Left ventricle myocardium inferior (tissue), 1 donor: Measurements from ENCODE around the gene ATIC. TPM values are rescaled to one million over a fixed set of nuclear protein-coding genes. Genes with fewer than 3 reads are reported as not detected.
A peak's percentile ranks its signal among the peaks of the same experiment; 100 is the strongest.

Source experiments
- DNase-seq: peaks from one replicate; pipeline ENCODE4 v3.0.0-alpha.2; 2020
- H3K27ac ChIP-seq: fragments of 200-600 bp; replicated peaks from 2 replicates; pipeline ENCODE4 v1.8.0; 2021
- H3K27me3 ChIP-seq: fragments of 200-600 bp; 2 replicates; pipeline ENCODE4 v1.8.0; 2021; ENCODE audit warnings: low read depth
- H3K36me3 ChIP-seq: fragments of 200-600 bp; 2 replicates; pipeline ENCODE4 v1.8.0; 2021
- H3K4me1 ChIP-seq: fragments of 200-600 bp; 2 replicates; pipeline ENCODE4 v1.8.0; 2021
- H3K4me3 ChIP-seq: fragments of 200-600 bp; 2 replicates; pipeline ENCODE4 v1.8.0; 2021; ENCODE audit warnings: mild to moderate bottlenecking, moderate library complexity
- H3K9me3 ChIP-seq: fragments of 200-600 bp; replicated peaks from 2 replicates; pipeline ENCODE4 v1.8.0; 2021
- CTCF ChIP-seq: fragments of 200-600 bp; IDR thresholded peaks from 2 replicates; pipeline ENCODE4 v1.8.0; 2021; ENCODE audit warnings: antibody characterized with exemption, mild to moderate bottlenecking, borderline replicate concordance
- intact Hi-C: fragments of 100-400 bp; cut with micrococcal nuclease; formaldehyde crosslinking; loops from one replicate; pipeline ENCODE4 v1.11.0; 2022
- long read RNA-seq: library from polyadenylated mRNA; unstranded; transcript quantifications from one replicate; pipeline ENCODE4 v2.0.0, GENCODE V29; 2021
- total RNA-seq: library from RNA; stranded (reverse); fragmentation: NEBNext Ultra II Directional; extraction: Animal tissue kit (Norgen Biotek cat#: 25700); gene quantifications from one replicate; pipeline ENCODE4 v1.2.1, GENCODE V29; 2021
- donor health status: DM: no; HTN: yes; CAD: no; lungs with severe emphysema.

Gene ATIC
- total RNA-seq = 47.1 TPM
- long read RNA-seq, transcript ATIC-201 (16 exons, 2,213 nt) = major isoform, 42 of 76 reads
- long read RNA-seq, transcript ATIC-205 (15 exons, 2,275 nt) = minor isoform, 11 of 76 reads
- long read RNA-seq, transcript ATIC-207 (16 exons, 2,187 nt) = minor isoform, 5 of 76 reads
- long read RNA-seq, partial matches to known transcripts = 12 of 76 reads
- long read RNA-seq, other reads (novel, unspliced or antisense) = 6 of 76 reads

GRCh38 chr2:215311625-215312396 is at the start of gene ATIC:
Gene ATIC (plus strand): TSS chr2:215312059. CDS start chr2:215312143, 84 bp downstream.
- peak within 1 kb of the TSS; percentile 84 for H3K27ac ChIP-seq
- intact Hi-C loops = no loop called here
- peak; percentile 34 for TF ChIP-seq CTCF

GRCh38 chr2:215262303-215262702 is 49.6 kb upstream of the ATIC start:
- H3K36me3 ChIP-seq = no peaks in the 10 kb centered on the region
- TF ChIP-seq CTCF = no peak

More at GRCh38 chr2:215311625-215312396, at the start of gene ATIC:
- Histone ChIP-seq H3K27me3 (no peaks in the 10 kb centered on the region), H3K36me3 (peaks cover 14% of the 10 kb centered on the region), H3K4me3 (peak within 1 kb of the TSS; percentile 68), H3K9me3 (no peaks in the 10 kb centered on the region), H3K4me1 (peaks cover 20% of the 10 kb centered on the region)
- DNase-seq = peak; percentile 94

GRCh38 chr2:215262741-215263362 is 49.0 kb upstream of the ATIC start:
- TF ChIP-seq CTCF = no peak
- Histone ChIP-seq H3K27me3 (no peaks in the 10 kb centered on the region), H3K9me3 (no peaks in the 10 kb centered on the region), H3K4me3 (no peak overlapping the region), H3K4me1 (no peaks in the 10 kb centered on the region), H3K27ac (no peak overlapping the region), H3K36me3 (no peaks in the 10 kb centered on the region)
- intact Hi-C loops = no loop called here
- no peak for DNase-seq

More at GRCh38 chr2:215262303-215262702, 49.6 kb upstream of the ATIC start:
- DNase-seq = no peak
- Histone ChIP-seq H3K27me3 (no peaks in the 10 kb centered on the region), H3K4me3 (no peak overlapping the region), H3K9me3 (no peaks in the 10 kb centered on the region), H3K27ac (no peak overlapping the region), H3K4me1 (no peaks in the 10 kb centered on the region)
- intact Hi-C loops = no loop called here

DNA sequence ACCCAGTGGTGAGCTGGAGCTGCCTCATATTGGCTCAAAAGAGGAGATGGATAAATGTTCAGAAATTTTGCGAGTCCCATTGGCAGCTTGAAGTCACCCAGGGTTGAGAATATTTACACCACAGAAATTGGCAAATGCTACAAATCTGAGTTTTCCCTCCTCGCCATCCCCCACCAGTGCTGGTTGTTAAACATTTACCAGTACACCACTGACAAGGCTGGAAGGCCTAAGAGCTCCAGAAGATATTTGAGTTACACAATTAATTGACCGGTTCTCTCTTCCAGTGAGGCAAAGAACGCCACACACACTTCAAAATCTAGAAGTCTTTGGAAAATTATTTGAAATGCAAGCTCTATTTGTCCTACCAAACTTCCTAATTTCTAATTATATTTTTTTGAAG is 47.5 kb upstream of the ATIC start:
- Histone ChIP-seq H3K4me3 (no peak overlapping the region), H3K27ac (no peak overlapping the region), H3K4me1 (no peaks in the 10 kb centered on the region), H3K36me3 (no peaks in the 10 kb centered on the region), H3K9me3 (no peaks in the 10 kb centered on the region), H3K27me3 (no peaks in the 10 kb centered on the region)
- DNase-seq = no peak
- no peak for TF ChIP-seq CTCF
- intact Hi-C loops = no loop called here

- Histone ChIP-seq H3K36me3 (no peaks in the 10 kb centered on the region), H3K4me3 (peak overlapping the region; percentile 18), H3K27ac (no peak overlapping the region), H3K27me3 (no peaks in the 10 kb centered on the region), H3K9me3 (no peaks in the 10 kb centered on the region), H3K4me1 (no peaks in the 10 kb centered on the region)
- intact Hi-C loops = no loop called here
- peak; percentile 88 for TF ChIP-seq CTCF
- peak; percentile 29 for DNase-seq
These were observed 42.3 kb upstream of the ATIC start for GRCh38 chr2:215269397-215270117.
